ENCODE results near the gene EME1. TPM values are rescaled to one million over a fixed set of nuclear protein-coding genes. Genes with fewer than 3 reads are reported as not detected.

The EME1 gene
- total and polyA plus RNA-seq, 2 of the 13 experiments (the other 11 are each of a cell fraction or from before 2014, with no cell fraction given): 20.7 to 24.6 TPM

GRCh38 chr17:50345432-50346312, 27.4 kb upstream of the EME1 start, which contains the start of gene XYLT2 (continued):
- TF ChIP-seq ZNF318 (CRISPR knock-in tag; IDR thresholded peaks at IDR 0.05): no peak
- no peak for TF ChIP-seq EZH2 (conservative IDR thresholded peaks at IDR 0.05; ENCODE audit: low read depth, low read length)
- no peak for TF ChIP-seq ZNF577 (CRISPR knock-in tag; IDR thresholded peaks at IDR 0.05; ENCODE audit: borderline replicate concordance, low read depth)
- peak; percentile 82 for TF ChIP-seq ZNF777 (CRISPR knock-in tag; IDR thresholded peaks at IDR 0.05)
- TF ChIP-seq SRSF4 (IDR thresholded peaks at IDR 0.05; ENCODE audit: low read depth, low read length, poor library complexity, severe bottlenecking): no peak
- no peak for TF ChIP-seq E2F2 (CRISPR knock-in tag; IDR thresholded peaks at IDR 0.05; ENCODE audit: borderline replicate concordance)
- TF ChIP-seq RNF219 (CRISPR knock-in tag; IDR thresholded peaks at IDR 0.05): no peak
- no peak for TF ChIP-seq HNF1A (IDR thresholded peaks at IDR 0.05; ENCODE audit: low read depth)
- peak; percentile 5; the same call in 1 of the 2 replicates for TF ChIP-seq HNF1A (CRISPR knock-in tag; IDR thresholded peaks at IDR 0.05; ENCODE audit: borderline replicate concordance)
- TF ChIP-seq GTF3A (CRISPR knock-in tag; conservative IDR thresholded peaks at IDR 0.05): no peak
- TF ChIP-seq SMAD3 (CRISPR knock-in tag; IDR thresholded peaks at IDR 0.05): 0 out of 2 replicates have a peak, but pooled peaks have one; percentile 33
- peak; percentile 36 for TF ChIP-seq ELF3 (CRISPR knock-in tag; IDR thresholded peaks at IDR 0.05)
